H9 (cell line): ENCODE measurements around the gene CEP55. TPM values are rescaled to one million over a fixed set of nuclear protein-coding genes. Genes with fewer than 3 reads are reported as not detected.

Experiments used
- DNase-seq: peaks from one replicate; pipeline ENCODE4 v3.0.0-alpha.2; 2017
- H2AFZ ChIP-seq: one replicate; pipeline ENCODE4 v1.6.1; 2013; ENCODE audit warnings: mild to moderate bottlenecking, low read length, control low read depth, moderate library complexity
- H2AK5ac ChIP-seq: 2 replicates; pipeline ENCODE4 v1.6.1; 2013; ENCODE audit warnings: low read length, control low read depth, mixed read lengths; ENCODE audit not compliant: insufficient read length
- H2BK120ac ChIP-seq: one replicate; pipeline ENCODE4 v1.6.1; 2013; ENCODE audit warnings: low read depth, mild to moderate bottlenecking, low read length, control low read depth, inconsistent platforms; ENCODE audit not compliant: poor library complexity, severe bottlenecking
- H2BK12ac ChIP-seq: 2 replicates; pipeline ENCODE4 v1.6.1; 2013; ENCODE audit warnings: low read length, control low read depth, mixed read lengths, low read depth; ENCODE audit not compliant: insufficient read length
- H2BK15ac ChIP-seq: 2 replicates; pipeline ENCODE4 v1.6.1; 2013; ENCODE audit warnings: low read depth, low read length, control low read depth
- H2BK20ac ChIP-seq: one replicate; pipeline ENCODE4 v1.6.1; 2013; ENCODE audit warnings: low read depth, mild to moderate bottlenecking, low read length, control low read depth, inconsistent platforms; ENCODE audit not compliant: poor library complexity, severe bottlenecking
- H2BK5ac ChIP-seq: 2 replicates; pipeline ENCODE4 v1.6.1; 2013; ENCODE audit warnings: low read length, control low read depth, mixed read lengths; ENCODE audit not compliant: insufficient read length
- H3K14ac ChIP-seq: 2 replicates; pipeline ENCODE4 v1.6.1; 2013; ENCODE audit warnings: low read length, control low read depth; ENCODE audit not compliant: insufficient read depth
- H3K18ac ChIP-seq: 2 replicates; pipeline ENCODE4 v1.6.1; 2013; ENCODE audit warnings: low read depth, mild to moderate bottlenecking, mixed read lengths, low read length, control low read depth; ENCODE audit not compliant: insufficient read length
- H3K23ac ChIP-seq: 2 replicates; pipeline ENCODE4 v1.6.1; 2013; ENCODE audit warnings: low read length, control low read depth, mixed read lengths, low read depth; ENCODE audit not compliant: insufficient read length
- H3K23me2 ChIP-seq: 2 replicates; pipeline ENCODE4 v1.6.1; 2013; ENCODE audit warnings: low read depth, mild to moderate bottlenecking, mixed read lengths, low read length, control low read depth; ENCODE audit not compliant: insufficient read length, poor library complexity, severe bottlenecking
- H3K27ac ChIP-seq: 2 replicates; pipeline ENCODE4 v1.5.1; 2013; ENCODE audit warnings: low read length, control low read depth, mixed read lengths, low read depth; ENCODE audit not compliant: insufficient read length
- H3K27me3 ChIP-seq: 2 replicates; pipeline ENCODE4 v1.6.1; 2013; ENCODE audit warnings: low read length, control low read depth, inconsistent platforms; ENCODE audit not compliant: insufficient read depth
- H3K4ac ChIP-seq: 2 replicates; pipeline ENCODE4 v1.6.1; 2013; ENCODE audit warnings: low read depth, mild to moderate bottlenecking, control low read depth, inconsistent platforms, low read length, moderate library complexity
- H3K4me1 ChIP-seq: 2 replicates; pipeline ENCODE4 v1.6.1; 2013; ENCODE audit warnings: low read length, control low read depth, inconsistent platforms; ENCODE audit not compliant: insufficient read depth
- H3K4me2 ChIP-seq: 2 replicates; pipeline ENCODE4 v1.6.1; 2013; ENCODE audit warnings: low read length, control low read depth, mixed read lengths; ENCODE audit not compliant: insufficient read length, insufficient read depth
- H3K56ac ChIP-seq: 2 replicates; pipeline ENCODE4 v1.6.1; 2013; ENCODE audit warnings: low read depth, mild to moderate bottlenecking, mixed read lengths, low read length, control low read depth; ENCODE audit not compliant: insufficient read length
- H3K79me1 ChIP-seq: 2 replicates; pipeline ENCODE4 v1.6.1; 2013; ENCODE audit warnings: low read depth, mild to moderate bottlenecking, moderate library complexity, low read length, control low read depth, inconsistent platforms; ENCODE audit not compliant: insufficient read depth, poor library complexity, severe bottlenecking
- H3K79me2 ChIP-seq: 2 replicates; pipeline ENCODE4 v1.6.1; 2013; ENCODE audit warnings: low read length, control low read depth, inconsistent platforms; ENCODE audit not compliant: insufficient read depth
- H3K9ac ChIP-seq: 2 replicates; pipeline ENCODE4 v1.6.1; 2013; ENCODE audit warnings: low read length, control low read depth, mixed read lengths; ENCODE audit not compliant: insufficient read length; ENCODE audit errors: extremely low read depth
- H3K9me3 ChIP-seq: one replicate; pipeline ENCODE4 v1.6.1; 2013; ENCODE audit warnings: low read depth, low read length, inconsistent platforms; ENCODE audit not compliant: control insufficient read depth
- H3T11ph ChIP-seq: one replicate; pipeline ENCODE4 v1.6.1; 2013; ENCODE audit warnings: mild to moderate bottlenecking, low read length, control low read depth, inconsistent platforms
- H4K20me1 ChIP-seq: one replicate; pipeline ENCODE4 v1.6.1; 2013; ENCODE audit not compliant: control insufficient read depth, insufficient read length, insufficient read depth
- H4K5ac ChIP-seq: 2 replicates; pipeline ENCODE4 v1.6.1; 2013; ENCODE audit warnings: low read depth, mild to moderate bottlenecking, mixed read lengths, low read length, control low read depth; ENCODE audit not compliant: insufficient read length
- H4K8ac ChIP-seq: replicated peaks from 2 replicates; pipeline ENCODE4 v1.6.1; 2013; ENCODE audit warnings: low read length, control low read depth, mixed read lengths, low read depth; ENCODE audit not compliant: insufficient read length
- H4K91ac ChIP-seq: 2 replicates; pipeline ENCODE4 v1.6.1; 2013; ENCODE audit warnings: low read depth, mild to moderate bottlenecking, moderate library complexity, mixed read lengths, low read length, control low read depth; ENCODE audit not compliant: insufficient read length
- H3K27ac Mint-ChIP-seq, 3 experiments: 2 replicates in 2 of 3; 3 replicates in 1 of 3; pipeline ENCODE4 v1.8.0; 2020 to 2021; ENCODE audit warnings: mixed read lengths in 3 of 3, mild to moderate bottlenecking in 1 of 3, moderate library complexity in 1 of 3
- H3K27me3 Mint-ChIP-seq: 2 replicates; pipeline ENCODE4 v1.8.0; 2021; ENCODE audit warnings: low read depth, mild to moderate bottlenecking, moderate library complexity, mixed read lengths
- H3K36me3 Mint-ChIP-seq, 3 experiments: 2 replicates in 2 of 3; 3 replicates in 1 of 3; pipeline ENCODE4 v1.8.0; 2020 to 2021; ENCODE audit warnings: low read depth in 3 of 3, mixed read lengths in 3 of 3; ENCODE audit not compliant: insufficient read depth in 1 of 3
- H3K4me1 Mint-ChIP-seq, 2 experiments: 2 replicates each; pipeline ENCODE4 v1.8.0; 2020; ENCODE audit warnings: mixed read lengths in 2 of 2
- H3K4me3 Mint-ChIP-seq, 2 experiments: 2 replicates in 1 of 2; 3 replicates in 1 of 2; pipeline ENCODE4 v1.8.0; 2020 to 2021; ENCODE audit warnings: mild to moderate bottlenecking in 2 of 2, mixed read lengths in 2 of 2, moderate library complexity in 1 of 2
- H3K9me3 Mint-ChIP-seq, 2 experiments: 2 replicates in 1 of 2; 3 replicates in 1 of 2; pipeline ENCODE4 v1.8.0; 2020; ENCODE audit warnings: mild to moderate bottlenecking in 2 of 2, mixed read lengths in 2 of 2, moderate library complexity in 1 of 2
- WGBS: extraction: QIAGEN DNeasy Blood & Tissue Kit; methylation state at CpG from one replicate; pipeline ENCODE4 v1.1.7; 2013; ENCODE audit warnings: missing lambda C conversion rate, low lambda C conversion rate, mixed read lengths; ENCODE audit not compliant: insufficient read length; ENCODE audit errors: extremely low coverage; 5-methylcytosine and 5-hydroxymethylcytosine counted together
- total RNA-seq: library from RNA; stranded (reverse); gene quantifications from 2 replicates; pipeline ENCODE4 v1.2.1, GENCODE V29; 2021
- TF ChIP-seq, protein P1 (sequence below): fragments of 200-600 bp; sonication (generic); conservative IDR thresholded peaks from 3 replicates; pipeline ENCODE4 v1.8.0; 2021; ENCODE audit warnings: antibody characterized with exemption, mild to moderate bottlenecking

The CEP55 gene
- total RNA-seq, 1 experiment from 2014 or later, result 17.8 TPM

DNA sequence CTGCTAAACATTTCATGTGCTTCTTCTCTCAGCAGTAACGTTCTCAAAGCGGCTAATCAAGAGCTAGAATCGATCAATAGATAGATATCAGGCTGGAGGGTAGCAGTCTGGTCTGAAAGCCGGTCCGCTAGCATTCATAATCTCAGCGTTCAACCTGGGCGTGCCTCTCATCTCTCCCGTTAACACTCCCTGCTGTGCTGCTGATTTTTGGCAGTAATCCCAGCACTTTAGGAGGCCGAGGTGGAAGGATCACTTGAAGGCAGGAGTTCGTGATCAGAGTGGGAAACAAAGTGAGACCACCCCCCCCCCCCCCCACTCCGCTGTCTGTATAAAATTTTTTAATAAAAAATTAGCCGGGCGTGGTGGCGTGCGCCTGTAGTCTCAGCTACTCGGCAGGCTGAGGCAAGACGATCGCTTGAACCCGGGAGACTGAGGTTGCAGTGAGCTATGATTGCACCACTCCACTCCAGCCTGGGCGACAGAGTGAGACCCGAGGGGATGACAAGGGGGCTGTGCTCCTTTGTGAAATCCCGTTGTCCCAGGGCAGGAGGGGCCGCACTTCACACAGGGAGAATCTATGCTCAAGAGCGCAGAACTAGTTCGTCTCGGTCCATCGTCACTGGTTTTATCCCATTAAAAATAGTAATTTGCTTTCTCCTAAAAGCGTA is 624 bp upstream of the CEP55 start:
- Mint-ChIP-seq H3K27me3 (peaks cover 12% of the 10 kb centered on the region), H3K36me3 (peaks cover 0 to 12% (median 12%) of the 10 kb centered on the region in 3 experiments; a peak in 5 of 7 replicates)

More for the DNA sequence above, 624 bp upstream of the CEP55 start:
- Mint-ChIP-seq H3K4me3 (peak overlapping the region; percentile 83 to 95), H3K27ac (peak overlapping the region in 1 of 3 experiments; percentile 54; a peak in 2 of 7 replicates), H3K9me3 (no peaks in the 10 kb centered on the region), H3K4me1 (peaks cover 18 to 22% of the 10 kb centered on the region in 2 experiments)
- H3K18ac ChIP-seq, result no peak overlapping the region
- peaks cover 3% of the 10 kb centered on the region; the same call in 1 of the 2 replicates for H3K79me2 ChIP-seq
- no CpG with 5 or more reads among the region's 28 CpGs for WGBS
- no peaks in the 10 kb centered on the region for H4K20me1 ChIP-seq
- H2BK5ac ChIP-seq, result no peak overlapping the region
- no peak overlapping the region for H2AFZ ChIP-seq
- H2BK20ac ChIP-seq, result no peak overlapping the region
- no peak overlapping the region for H3T11ph ChIP-seq
- no peak overlapping the region for H3K23ac ChIP-seq
- DNase-seq, result no peak
- no peak overlapping the region for H2AK5ac ChIP-seq
- peak overlapping the region; percentile 64 for H3K9ac ChIP-seq
- no peak overlapping the region for H2BK15ac ChIP-seq
- no peak overlapping the region for H3K14ac ChIP-seq
- TF ChIP-seq, protein P1, sequence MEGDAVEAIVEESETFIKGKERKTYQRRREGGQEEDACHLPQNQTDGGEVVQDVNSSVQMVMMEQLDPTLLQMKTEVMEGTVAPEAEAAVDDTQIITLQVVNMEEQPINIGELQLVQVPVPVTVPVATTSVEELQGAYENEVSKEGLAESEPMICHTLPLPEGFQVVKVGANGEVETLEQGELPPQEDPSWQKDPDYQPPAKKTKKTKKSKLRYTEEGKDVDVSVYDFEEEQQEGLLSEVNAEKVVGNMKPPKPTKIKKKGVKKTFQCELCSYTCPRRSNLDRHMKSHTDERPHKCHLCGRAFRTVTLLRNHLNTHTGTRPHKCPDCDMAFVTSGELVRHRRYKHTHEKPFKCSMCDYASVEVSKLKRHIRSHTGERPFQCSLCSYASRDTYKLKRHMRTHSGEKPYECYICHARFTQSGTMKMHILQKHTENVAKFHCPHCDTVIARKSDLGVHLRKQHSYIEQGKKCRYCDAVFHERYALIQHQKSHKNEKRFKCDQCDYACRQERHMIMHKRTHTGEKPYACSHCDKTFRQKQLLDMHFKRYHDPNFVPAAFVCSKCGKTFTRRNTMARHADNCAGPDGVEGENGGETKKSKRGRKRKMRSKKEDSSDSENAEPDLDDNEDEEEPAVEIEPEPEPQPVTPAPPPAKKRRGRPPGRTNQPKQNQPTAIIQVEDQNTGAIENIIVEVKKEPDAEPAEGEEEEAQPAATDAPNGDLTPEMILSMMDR, result no peak
- peak overlapping the region; percentile 73 for H3K4me2 ChIP-seq
- H3K27ac ChIP-seq, result no peak overlapping the region
- no peaks in the 10 kb centered on the region for H3K79me1 ChIP-seq
- no peak overlapping the region for H3K4ac ChIP-seq
- H4K5ac ChIP-seq, result no peak overlapping the region
- H3K9me3 ChIP-seq, result no peaks in the 10 kb centered on the region
- H3K27me3 ChIP-seq, result no peaks in the 10 kb centered on the region
- peaks cover 9% of the 10 kb centered on the region for H3K23me2 ChIP-seq
- no peaks in the 10 kb centered on the region for H3K4me1 ChIP-seq
- no peak overlapping the region for H3K56ac ChIP-seq
- no peak overlapping the region for H4K91ac ChIP-seq
- no peak overlapping the region for H2BK120ac ChIP-seq
- no peak overlapping the region for H4K8ac ChIP-seq
- no peak overlapping the region for H2BK12ac ChIP-seq
